Nephron progenitor cell (in vitro differentiated cells): Measurements from ENCODE around the gene TBC1D1.

Source experiments
- DNase-seq: peaks from one replicate; pipeline ENCODE4 v3.0.0; 2021
- H3K27ac Mint-ChIP-seq: 2 replicates; pipeline ENCODE4 v1.8.0; 2021; ENCODE audit warnings: mild to moderate bottlenecking, moderate library complexity, mixed read lengths
- H3K27me3 Mint-ChIP-seq: 2 replicates; pipeline ENCODE4 v1.8.0; 2021; ENCODE audit warnings: mild to moderate bottlenecking, low read depth, mixed read lengths; ENCODE audit not compliant: poor library complexity
- H3K36me3 Mint-ChIP-seq: 2 replicates; pipeline ENCODE4 v1.8.0; 2021; ENCODE audit warnings: low read depth, mixed read lengths
- H3K4me1 Mint-ChIP-seq: 2 replicates; pipeline ENCODE4 v1.8.0; 2021; ENCODE audit warnings: mixed read lengths
- H3K4me3 Mint-ChIP-seq: 2 replicates; pipeline ENCODE4 v1.8.0; 2021; ENCODE audit warnings: mild to moderate bottlenecking, moderate library complexity, mixed read lengths
- H3K9me3 Mint-ChIP-seq: 2 replicates; pipeline ENCODE4 v1.8.0; 2021; ENCODE audit warnings: mild to moderate bottlenecking, moderate library complexity, mixed read lengths
- CTCF ChIP-seq: fragments of 200-600 bp; sonication (generic); IDR thresholded peaks from 2 replicates; pipeline ENCODE4 v1.5.0; 2021; ENCODE audit warnings: antibody characterized with exemption

TBC1D1 gene

GRCh38 chr4:38037612-38038011 is 146.7 kb downstream of the TBC1D1 start:
- no peak overlapping the region for H3K4me3 Mint-ChIP-seq
- peaks cover 3% of the 10 kb centered on the region for H3K9me3 Mint-ChIP-seq
- H3K36me3 Mint-ChIP-seq, result peaks cover 50% of the 10 kb centered on the region
- H3K4me1 Mint-ChIP-seq, result no peaks in the 10 kb centered on the region
- peaks cover 3% of the 10 kb centered on the region for H3K27me3 Mint-ChIP-seq
- H3K27ac Mint-ChIP-seq, result no peak overlapping the region
- DNase-seq, result no peak
- TF ChIP-seq CTCF, result no peak

GRCh38 chr4:38040619-38041018 is 149.7 kb downstream of the TBC1D1 start:
- H3K4me1 Mint-ChIP-seq, result peaks cover 24% of the 10 kb centered on the region
- no peak for TF ChIP-seq CTCF
- H3K27me3 Mint-ChIP-seq, result peaks cover 3% of the 10 kb centered on the region
- no peaks in the 10 kb centered on the region for H3K9me3 Mint-ChIP-seq
- H3K36me3 Mint-ChIP-seq, result peaks cover 42% of the 10 kb centered on the region
- no peak for DNase-seq
- no peak overlapping the region for H3K27ac Mint-ChIP-seq
- H3K4me3 Mint-ChIP-seq, result no peak overlapping the region

- H3K27ac Mint-ChIP-seq, result peak overlapping the region; percentile 2
- peaks cover 3% of the 10 kb centered on the region for H3K27me3 Mint-ChIP-seq
- no peaks in the 10 kb centered on the region for H3K9me3 Mint-ChIP-seq
- H3K4me1 Mint-ChIP-seq, result peaks cover 43% of the 10 kb centered on the region
- no peak for TF ChIP-seq CTCF
- peaks cover 39% of the 10 kb centered on the region for H3K36me3 Mint-ChIP-seq
- no peak for DNase-seq
- H3K4me3 Mint-ChIP-seq, result no peak overlapping the region
Measured at GRCh38 chr4:38044060-38044459, 153.2 kb downstream of the TBC1D1 start.

GRCh38 chr4:38045289-38045988 is 154.6 kb downstream of the TBC1D1 start:
- peak overlapping the region; percentile 12 for H3K4me3 Mint-ChIP-seq
- peaks cover 39% of the 10 kb centered on the region for H3K36me3 Mint-ChIP-seq
- peak overlapping the region; percentile 8 for H3K27ac Mint-ChIP-seq
- no peak for DNase-seq
- peaks cover 50% of the 10 kb centered on the region for H3K4me1 Mint-ChIP-seq
- no peaks in the 10 kb centered on the region for H3K9me3 Mint-ChIP-seq
- H3K27me3 Mint-ChIP-seq, result peaks cover 3% of the 10 kb centered on the region
- no peak for TF ChIP-seq CTCF

- DNase-seq, result peak; percentile 54
- Mint-ChIP-seq H3K27ac (peak overlapping the region; percentile 81), H3K4me1 (peaks cover 65% of the 10 kb centered on the region), H3K4me3 (peak overlapping the region; percentile 8), H3K27me3 (peaks cover 3% of the 10 kb centered on the region), H3K9me3 (no peaks in the 10 kb centered on the region), H3K36me3 (peaks cover 43% of the 10 kb centered on the region)
- TF ChIP-seq CTCF, result no peak
Measured at GRCh38 chr4:38046727-38047489, 156.0 kb downstream of the TBC1D1 start.
